MM.1S (cell line): ENCODE measurements around the gene GBGT1.

Experiments used
- DNase-seq: peaks from one replicate; pipeline ENCODE4 v3.0.0-alpha.2; 2015
- H2AFZ ChIP-seq: fragments of 300-600 bp; sonication (generic); 2 replicates; pipeline ENCODE4 v1.6.0; 2016; ENCODE audit warnings: antibody characterized with exemption, low read length
- H3F3A ChIP-seq: fragments of 300-600 bp; sonication (generic); 2 replicates; pipeline ENCODE4 v1.6.1; 2016; ENCODE audit warnings: mild to moderate bottlenecking, antibody characterized with exemption, low read length, moderate library complexity, mixed read lengths; ENCODE audit not compliant: insufficient read depth
- H3K27ac ChIP-seq: fragments of 300-600 bp; sonication (generic); 2 replicates; pipeline ENCODE4 v1.5.1; 2016; ENCODE audit warnings: mild to moderate bottlenecking, low read length
- H3K27me3 ChIP-seq: fragments of 300-600 bp; sonication (generic); replicated peaks from 2 replicates; pipeline ENCODE4 v1.6.0; 2016; ENCODE audit warnings: low read length; ENCODE audit not compliant: insufficient read depth
- H3K36me3 ChIP-seq: fragments of 300-600 bp; sonication (generic); replicated peaks from 2 replicates; pipeline ENCODE4 v1.6.1; 2016; ENCODE audit warnings: mild to moderate bottlenecking, low read length, mixed read lengths; ENCODE audit not compliant: insufficient read depth
- H3K4me1 ChIP-seq: fragments of 300-600 bp; sonication (generic); 2 replicates; pipeline ENCODE4 v1.6.1; 2016; ENCODE audit warnings: low read length, mixed read lengths
- H3K4me2 ChIP-seq: fragments of 300-600 bp; sonication (generic); 2 replicates; pipeline ENCODE4 v1.6.0; 2016; ENCODE audit warnings: low read depth, low read length
- H3K4me3 ChIP-seq: fragments of 300-600 bp; sonication (generic); 2 replicates; pipeline ENCODE4 v1.5.1; 2016; ENCODE audit warnings: low read length, mixed read lengths
- H3K79me2 ChIP-seq: fragments of 300-600 bp; sonication (generic); 2 replicates; pipeline ENCODE4 v1.6.1; 2016; ENCODE audit warnings: mixed run types, low read length, mixed read lengths
- H3K9ac ChIP-seq: fragments of 300-600 bp; sonication (generic); 2 replicates; pipeline ENCODE4 v1.6.1; 2016; ENCODE audit warnings: low read length, mixed read lengths
- H3K9me2 ChIP-seq: fragments of 300-600 bp; sonication (generic); replicated peaks from 2 replicates; pipeline ENCODE4 v1.6.1; 2016; ENCODE audit warnings: mild to moderate bottlenecking, low read length, mixed read lengths; ENCODE audit not compliant: insufficient read depth
- H3K9me3 ChIP-seq: fragments of 300-600 bp; sonication (generic); replicated peaks from 2 replicates; pipeline ENCODE4 v1.6.1; 2016; ENCODE audit warnings: mild to moderate bottlenecking, low read length, mixed read lengths; ENCODE audit not compliant: insufficient read depth
- H4K20me1 ChIP-seq: fragments of 300-600 bp; sonication (generic); 2 replicates; pipeline ENCODE4 v1.6.1; 2016; ENCODE audit warnings: mild to moderate bottlenecking, low read length, moderate library complexity, mixed read lengths; ENCODE audit not compliant: insufficient read depth
- EZH2 ChIP-seq: fragments of 300-600 bp; sonication (generic); optimal IDR thresholded peaks from 2 replicates; pipeline ENCODE3; 2017; ENCODE audit warnings: low read depth, mild to moderate bottlenecking, antibody characterized with exemption, low read length, mixed read lengths
- EZH2phosphoT487 ChIP-seq: fragments of 300-600 bp; sonication (generic); IDR thresholded peaks from 2 replicates; pipeline ENCODE4 v1.6.1; 2018; ENCODE audit warnings: antibody characterized with exemption, low read length
- TF ChIP-seq, protein P1 (sequence below): fragments of 300-600 bp; sonication (generic); IDR thresholded peaks from 2 replicates; pipeline ENCODE4 v1.5.1; 2016; ENCODE audit warnings: antibody characterized with exemption, low read length, mixed read lengths

The GBGT1 gene

DNA sequence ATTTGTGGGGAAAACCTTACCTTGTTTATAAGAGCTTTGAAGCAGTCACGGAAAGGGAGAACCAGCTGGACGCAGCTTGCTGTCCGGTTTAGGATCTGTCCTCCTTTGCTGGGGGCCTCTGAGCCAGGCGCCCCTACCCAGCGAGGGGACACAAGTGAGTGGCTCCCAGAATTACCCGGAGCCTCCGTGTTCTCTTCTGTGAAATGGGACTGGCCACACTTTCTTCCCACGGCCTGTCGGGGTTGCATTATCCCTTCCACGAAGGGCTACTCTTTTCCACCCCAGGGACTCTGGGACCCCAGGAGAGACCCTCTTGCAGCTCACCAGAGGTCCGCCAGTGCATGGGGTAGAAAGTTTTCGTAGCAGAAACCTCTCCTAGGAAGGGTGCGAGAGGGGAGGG lies 477 bp upstream of the GBGT1 start:
- Histone ChIP-seq H2AFZ (no peak overlapping the region), H3K9me3 (no peaks in the 10 kb centered on the region), H3K27ac (no peak overlapping the region), H3K9ac (no peak overlapping the region), H3K4me2 (no peak overlapping the region), H3K4me1 (no peaks in the 10 kb centered on the region), H3K4me3 (no peak overlapping the region), H3F3A (no peaks in the 10 kb centered on the region), H4K20me1 (no peaks in the 10 kb centered on the region), H3K9me2 (no peaks in the 10 kb centered on the region), H3K27me3 (peaks cover 89% of the 10 kb centered on the region), H3K79me2 (no peaks in the 10 kb centered on the region), H3K36me3 (no peaks in the 10 kb centered on the region)
- DNase-seq, result no peak
- TF ChIP-seq, protein P1, sequence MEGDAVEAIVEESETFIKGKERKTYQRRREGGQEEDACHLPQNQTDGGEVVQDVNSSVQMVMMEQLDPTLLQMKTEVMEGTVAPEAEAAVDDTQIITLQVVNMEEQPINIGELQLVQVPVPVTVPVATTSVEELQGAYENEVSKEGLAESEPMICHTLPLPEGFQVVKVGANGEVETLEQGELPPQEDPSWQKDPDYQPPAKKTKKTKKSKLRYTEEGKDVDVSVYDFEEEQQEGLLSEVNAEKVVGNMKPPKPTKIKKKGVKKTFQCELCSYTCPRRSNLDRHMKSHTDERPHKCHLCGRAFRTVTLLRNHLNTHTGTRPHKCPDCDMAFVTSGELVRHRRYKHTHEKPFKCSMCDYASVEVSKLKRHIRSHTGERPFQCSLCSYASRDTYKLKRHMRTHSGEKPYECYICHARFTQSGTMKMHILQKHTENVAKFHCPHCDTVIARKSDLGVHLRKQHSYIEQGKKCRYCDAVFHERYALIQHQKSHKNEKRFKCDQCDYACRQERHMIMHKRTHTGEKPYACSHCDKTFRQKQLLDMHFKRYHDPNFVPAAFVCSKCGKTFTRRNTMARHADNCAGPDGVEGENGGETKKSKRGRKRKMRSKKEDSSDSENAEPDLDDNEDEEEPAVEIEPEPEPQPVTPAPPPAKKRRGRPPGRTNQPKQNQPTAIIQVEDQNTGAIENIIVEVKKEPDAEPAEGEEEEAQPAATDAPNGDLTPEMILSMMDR, result no peak
- TF ChIP-seq EZH2phosphoT487 (no peak), EZH2 (no peak)

DNA sequence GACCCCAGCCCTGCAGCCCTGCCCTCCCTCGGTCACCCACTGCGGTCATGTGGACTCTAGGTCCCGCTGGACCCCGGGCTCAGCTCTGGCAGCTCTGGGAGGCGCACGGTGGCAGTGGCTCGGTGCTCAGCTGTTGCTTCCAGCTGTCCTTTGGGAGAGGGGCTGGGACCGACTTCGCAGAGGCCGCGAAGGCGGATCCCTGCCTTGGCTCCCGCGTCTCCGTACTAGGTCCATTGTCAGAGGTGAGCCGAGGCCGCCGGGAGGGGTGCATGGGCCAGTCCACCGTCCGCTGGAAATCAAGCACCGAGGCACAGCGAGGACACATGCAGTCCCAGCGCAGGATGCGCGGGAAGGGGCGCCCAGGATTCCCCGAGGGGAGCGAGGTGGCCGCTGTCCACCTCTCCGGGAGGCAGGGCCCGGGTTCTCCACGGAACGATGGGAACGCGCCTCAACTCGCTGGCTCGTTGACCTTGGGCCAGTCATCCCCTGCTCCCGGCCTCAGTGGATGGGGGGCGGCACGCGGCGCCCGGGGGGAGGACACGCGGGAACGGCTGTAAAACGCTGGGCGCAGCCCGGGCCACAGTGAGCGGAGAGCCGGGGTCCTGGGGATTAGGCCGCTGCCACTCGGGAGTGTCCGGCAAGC lies 732 bp downstream of the GBGT1 start:
- no peak overlapping the region for H3K4me2 ChIP-seq
- no peaks in the 10 kb centered on the region for H4K20me1 ChIP-seq
- no peak overlapping the region for H3K27ac ChIP-seq

DNA sequence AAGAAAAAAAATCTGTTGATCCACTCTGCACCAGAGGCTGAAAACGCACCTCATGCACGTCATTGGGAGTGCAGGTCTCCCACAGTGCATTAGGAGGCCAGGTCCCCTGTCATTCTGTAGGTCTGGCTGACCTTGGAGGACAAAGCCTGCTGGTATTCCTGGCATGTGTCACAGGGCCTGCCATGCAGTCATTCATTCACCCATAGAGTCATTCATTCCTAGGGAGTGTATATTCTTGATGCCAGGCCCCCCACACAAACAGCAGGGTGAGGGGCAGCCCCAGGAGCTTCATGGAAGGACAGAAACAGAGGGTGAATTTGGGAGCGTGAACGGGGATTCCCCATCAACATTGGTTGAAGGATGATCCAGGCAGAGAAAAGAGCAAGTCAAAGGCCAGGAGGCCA lies 2.2 kb downstream of the GBGT1 start:
- Histone ChIP-seq H3K9ac (no peak overlapping the region), H3K4me3 (no peak overlapping the region), H3K4me1 (no peaks in the 10 kb centered on the region), H3K4me2 (no peak overlapping the region), H4K20me1 (no peaks in the 10 kb centered on the region), H3K36me3 (no peaks in the 10 kb centered on the region), H3K9me2 (no peaks in the 10 kb centered on the region), H3K9me3 (no peaks in the 10 kb centered on the region), H3K79me2 (no peaks in the 10 kb centered on the region), H3F3A (no peaks in the 10 kb centered on the region), H3K27me3 (peaks cover 89% of the 10 kb centered on the region), H2AFZ (no peak overlapping the region), H3K27ac (no peak overlapping the region)
- no peak for DNase-seq
- TF ChIP-seq EZH2 (no peak), EZH2phosphoT487 (no peak)
- TF ChIP-seq, protein P1, result no peak

More for the DNA sequence above, 732 bp downstream of the GBGT1 start:
- Histone ChIP-seq H3K79me2 (no peaks in the 10 kb centered on the region), H3F3A (no peaks in the 10 kb centered on the region), H3K4me3 (no peak overlapping the region), H2AFZ (no peak overlapping the region), H3K4me1 (no peaks in the 10 kb centered on the region), H3K9ac (no peak overlapping the region), H3K27me3 (peaks cover 89% of the 10 kb centered on the region), H3K36me3 (no peaks in the 10 kb centered on the region), H3K9me2 (no peaks in the 10 kb centered on the region), H3K9me3 (no peaks in the 10 kb centered on the region)
- TF ChIP-seq, protein P1, result no peak
- no peak for TF ChIP-seq EZH2
- TF ChIP-seq EZH2phosphoT487, result no peak
- no peak for DNase-seq
